ENCODE results near the gene PLCL1.

- TF ChIP-seq POLR2AphosphoS5 (IDR thresholded peaks at IDR 0.05; ENCODE audit: low read depth) (no peak), CTCF (IDR thresholded peaks at IDR 0.05; ENCODE audit: insufficient read depth, low read length) (no peak), GABPA (IDR thresholded peaks at IDR 0.05; ENCODE audit: low read depth) (peak; percentile 20; the same call in 1 of the 2 replicates)
Observed at GRCh38 chr2:197857476-197858107, 53.2 kb downstream of the PLCL1 start.

Measured in HL-60 (cell line).